ENCODE data around the gene WDR74.
"Not testable (repeated sequence)": the region's sequence is repeated elsewhere in the genome, so short reads cannot be mapped to it uniquely, and the experiment has no call there.

The WDR74 gene

DNA sequence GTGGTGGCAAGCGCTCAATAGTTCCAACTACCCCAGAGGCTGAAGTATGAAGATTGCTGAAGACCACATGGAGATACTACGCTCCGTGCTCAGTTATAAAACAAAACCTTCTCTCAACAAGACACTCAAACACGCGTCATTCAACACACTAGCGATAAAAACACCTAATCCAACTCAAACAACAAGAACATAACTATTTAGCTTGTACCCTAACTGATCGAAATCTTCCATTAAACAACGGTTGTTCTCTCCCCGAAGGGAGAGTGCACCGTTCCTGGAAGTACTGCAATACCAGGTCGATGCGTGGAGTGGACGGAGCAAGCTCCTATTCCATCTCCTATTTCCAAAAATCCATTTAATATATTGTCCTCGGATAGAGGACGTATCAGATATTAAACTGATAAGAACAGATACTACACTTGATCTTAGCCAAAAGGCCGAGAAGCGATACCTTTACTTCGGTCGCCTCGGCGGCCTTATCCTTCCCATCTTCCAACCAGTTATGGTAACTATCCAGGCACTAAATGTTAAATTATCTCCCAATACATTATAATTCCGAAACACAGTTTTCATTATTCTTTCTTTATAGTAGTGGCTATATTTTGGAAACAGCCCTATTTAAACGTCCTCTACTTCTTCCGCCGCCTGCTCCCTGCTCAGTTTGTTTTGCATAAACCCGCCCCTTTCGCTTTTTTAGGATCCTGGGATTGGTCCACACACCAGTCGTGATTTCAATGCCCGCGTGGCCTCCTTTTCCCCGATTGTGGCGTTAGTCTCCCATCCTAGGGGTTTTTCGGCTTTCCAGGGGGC lies 2.2 kb upstream of the WDR74 start:
- DNase-seq (ENCODE audit: low spot score), result peak; percentile 89
- TF ChIP-seq, protein P1, sequence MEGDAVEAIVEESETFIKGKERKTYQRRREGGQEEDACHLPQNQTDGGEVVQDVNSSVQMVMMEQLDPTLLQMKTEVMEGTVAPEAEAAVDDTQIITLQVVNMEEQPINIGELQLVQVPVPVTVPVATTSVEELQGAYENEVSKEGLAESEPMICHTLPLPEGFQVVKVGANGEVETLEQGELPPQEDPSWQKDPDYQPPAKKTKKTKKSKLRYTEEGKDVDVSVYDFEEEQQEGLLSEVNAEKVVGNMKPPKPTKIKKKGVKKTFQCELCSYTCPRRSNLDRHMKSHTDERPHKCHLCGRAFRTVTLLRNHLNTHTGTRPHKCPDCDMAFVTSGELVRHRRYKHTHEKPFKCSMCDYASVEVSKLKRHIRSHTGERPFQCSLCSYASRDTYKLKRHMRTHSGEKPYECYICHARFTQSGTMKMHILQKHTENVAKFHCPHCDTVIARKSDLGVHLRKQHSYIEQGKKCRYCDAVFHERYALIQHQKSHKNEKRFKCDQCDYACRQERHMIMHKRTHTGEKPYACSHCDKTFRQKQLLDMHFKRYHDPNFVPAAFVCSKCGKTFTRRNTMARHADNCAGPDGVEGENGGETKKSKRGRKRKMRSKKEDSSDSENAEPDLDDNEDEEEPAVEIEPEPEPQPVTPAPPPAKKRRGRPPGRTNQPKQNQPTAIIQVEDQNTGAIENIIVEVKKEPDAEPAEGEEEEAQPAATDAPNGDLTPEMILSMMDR (IDR thresholded peaks at IDR 0.05; ENCODE audit: extremely low read depth, insufficient read depth, missing control alignments), result no peak
- in situ Hi-C loops (cut with MboI; ENCODE audit: low pct_unique_long_range_greater_than_20kb, low sequenced_read_pairs, unreplicated experiment), result no loop called here

DNA sequence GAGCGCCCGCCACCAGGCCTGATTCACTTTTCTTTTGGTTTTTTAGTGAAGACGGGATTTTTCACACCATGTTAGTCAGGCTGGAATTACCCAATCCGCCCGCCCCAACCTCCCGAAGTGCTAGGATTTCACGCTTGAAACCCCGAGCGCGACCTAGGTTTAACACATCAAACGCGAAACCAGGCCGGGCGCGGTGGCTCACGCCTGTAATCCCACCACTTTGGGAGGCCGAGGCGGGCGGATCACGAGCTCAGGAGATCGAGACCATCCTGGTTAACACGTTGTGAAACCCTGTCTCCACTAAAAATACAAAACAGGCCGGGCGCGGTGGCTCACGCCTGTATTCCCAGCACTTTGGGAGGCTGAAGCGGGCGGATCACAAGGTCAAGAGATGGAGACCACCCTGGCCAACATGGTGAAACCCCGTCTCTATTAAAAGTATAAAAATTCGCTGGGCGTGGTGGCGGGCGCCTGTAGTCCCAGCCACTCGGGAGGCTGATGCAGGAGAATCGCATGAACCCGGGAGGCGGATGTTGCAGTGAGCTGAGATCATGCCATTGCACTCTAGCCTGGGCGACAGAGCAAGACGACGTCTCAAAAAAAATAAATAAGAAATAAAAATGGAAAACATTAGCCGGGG lies 1.5 kb upstream of the WDR74 start:
- DNase-seq (ENCODE audit: low spot score); in situ Hi-C loops (cut with MboI; ENCODE audit: low pct_unique_long_range_greater_than_20kb, low sequenced_read_pairs, unreplicated experiment): not testable (repeated sequence)

DNA sequence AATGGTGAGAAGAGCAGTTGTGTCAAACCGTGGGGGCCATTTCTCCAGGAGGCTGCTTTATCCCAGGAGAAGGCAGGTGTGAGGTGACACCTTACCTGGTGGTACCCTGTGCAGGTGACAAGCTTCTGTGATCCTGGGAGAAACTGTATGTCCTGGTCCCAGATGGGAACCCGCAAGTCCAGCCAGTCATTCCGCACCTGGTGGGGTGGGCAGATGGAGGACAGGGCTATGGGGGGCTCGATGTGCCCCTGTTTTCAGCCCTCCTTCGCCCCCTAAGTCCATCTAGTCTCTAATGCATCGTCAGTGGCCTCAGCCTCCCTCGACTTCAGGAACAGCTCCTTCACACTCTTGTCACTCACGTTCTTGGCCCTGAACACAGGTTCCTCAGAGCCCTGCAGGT lies 4.1 kb downstream of the WDR74 start:
- TF ChIP-seq, protein P1 (IDR thresholded peaks at IDR 0.05; ENCODE audit: extremely low read depth, insufficient read depth, missing control alignments), result no peak
- DNase-seq (ENCODE audit: low spot score), result no peak
- in situ Hi-C loops (cut with MboI; ENCODE audit: low pct_unique_long_range_greater_than_20kb, low sequenced_read_pairs, unreplicated experiment), result no loop called here

DNA sequence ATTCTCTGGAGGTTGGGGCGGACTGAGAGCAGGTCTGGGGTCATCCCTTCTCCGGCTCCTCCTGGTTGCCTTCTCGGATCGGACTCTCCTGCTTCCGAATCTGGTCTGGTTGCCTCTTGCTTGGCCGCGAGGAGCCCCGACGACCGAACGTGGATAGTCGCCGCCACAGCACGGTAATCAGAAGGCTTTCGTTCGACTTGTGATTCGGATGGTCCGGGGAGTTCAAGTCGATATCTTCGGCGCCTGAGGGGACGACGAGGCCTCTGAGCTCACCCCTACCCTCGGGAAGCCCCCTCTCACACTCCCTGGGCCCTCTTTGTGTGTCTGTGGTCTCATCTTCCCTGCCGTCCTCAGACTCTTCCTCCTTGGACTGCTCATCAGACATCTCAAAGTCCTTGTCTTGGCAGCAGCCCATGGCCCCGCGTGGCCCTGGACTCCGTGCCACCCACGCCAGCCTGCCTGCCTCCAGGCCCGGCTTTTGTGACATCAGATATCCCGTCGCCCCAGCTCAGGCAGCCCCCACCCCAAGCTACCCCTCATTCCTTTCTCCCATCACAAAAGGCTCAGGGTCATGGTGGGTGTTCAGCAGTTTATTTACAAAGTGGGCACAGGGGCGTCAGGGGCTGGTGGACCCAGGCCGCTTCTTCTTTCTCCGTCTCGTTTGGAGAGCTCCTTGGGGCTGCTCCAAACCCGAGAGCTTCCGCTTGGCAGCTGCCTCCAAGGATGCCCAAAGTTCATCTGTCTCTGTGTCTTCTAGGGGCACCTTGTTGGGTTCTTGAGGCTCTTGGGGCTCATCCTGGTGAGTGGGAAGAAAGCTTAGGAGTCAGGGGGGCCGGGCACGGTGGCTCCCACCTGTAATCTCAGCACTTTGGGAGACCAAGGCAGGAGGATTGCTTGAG lies 6.8 kb downstream of the WDR74 start, which contains the start of gene TEX54:
TEX54 (minus strand) TSS at position 506 of the 899 bp plus-strand sequence.
- TF ChIP-seq, protein P1 (IDR thresholded peaks at IDR 0.05; ENCODE audit: extremely low read depth, insufficient read depth, missing control alignments), result no peak
- DNase-seq (ENCODE audit: low spot score), result no peak
- in situ Hi-C loops (cut with MboI; ENCODE audit: low pct_unique_long_range_greater_than_20kb, low sequenced_read_pairs, unreplicated experiment), result no loop called here

DNA sequence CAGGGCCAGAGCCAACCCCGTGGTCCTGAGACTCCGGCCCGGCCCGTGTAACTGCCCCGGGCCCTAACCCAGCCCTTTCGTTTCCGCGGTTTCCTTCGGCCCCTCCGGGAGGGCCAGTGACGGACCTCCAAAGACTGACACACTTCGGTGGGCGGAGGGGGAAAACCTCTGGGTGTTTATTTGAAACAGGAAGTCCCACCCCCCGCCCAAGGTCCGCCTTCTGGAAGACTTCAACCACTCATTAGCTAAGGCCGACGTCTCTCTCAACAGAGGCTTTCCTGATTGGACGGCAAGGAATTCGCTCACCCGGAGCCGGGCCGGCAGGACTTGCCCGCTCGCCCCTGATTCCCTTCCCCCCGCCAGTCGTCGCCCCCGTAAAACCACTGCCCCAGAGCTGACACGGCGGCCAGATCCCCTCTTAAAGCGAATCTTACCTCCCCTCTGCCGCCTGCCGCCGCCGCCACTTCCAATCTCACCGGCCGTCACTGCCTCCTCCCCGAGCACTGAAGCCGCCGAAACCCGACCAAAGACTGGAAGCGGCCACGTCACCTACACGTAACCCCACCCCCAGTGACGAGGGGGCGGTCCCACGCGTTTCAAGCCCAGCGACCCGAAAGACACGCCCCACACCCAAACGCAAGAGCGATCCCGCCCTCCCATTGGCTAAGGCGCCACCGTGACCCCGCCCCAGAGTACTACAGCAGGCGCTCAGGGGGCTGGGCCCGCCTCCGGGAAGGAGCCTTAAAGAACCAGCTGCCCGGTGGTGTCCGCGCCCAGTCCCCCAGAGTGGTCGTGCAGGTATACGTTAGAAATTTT lies 7.7 kb downstream of the WDR74 start, which contains the start of gene STX5:
STX5 (minus strand) TSS at position 532 of the 816 bp plus-strand sequence. CDS start 808 bp downstream, outside the sequence.
- peak; percentile 97 for DNase-seq (ENCODE audit: low spot score)
- in situ Hi-C loops (cut with MboI; ENCODE audit: low pct_unique_long_range_greater_than_20kb, low sequenced_read_pairs, unreplicated experiment), result no loop called here
- TF ChIP-seq, protein P1 (IDR thresholded peaks at IDR 0.05; ENCODE audit: extremely low read depth, insufficient read depth, missing control alignments), result no peak

DNA sequence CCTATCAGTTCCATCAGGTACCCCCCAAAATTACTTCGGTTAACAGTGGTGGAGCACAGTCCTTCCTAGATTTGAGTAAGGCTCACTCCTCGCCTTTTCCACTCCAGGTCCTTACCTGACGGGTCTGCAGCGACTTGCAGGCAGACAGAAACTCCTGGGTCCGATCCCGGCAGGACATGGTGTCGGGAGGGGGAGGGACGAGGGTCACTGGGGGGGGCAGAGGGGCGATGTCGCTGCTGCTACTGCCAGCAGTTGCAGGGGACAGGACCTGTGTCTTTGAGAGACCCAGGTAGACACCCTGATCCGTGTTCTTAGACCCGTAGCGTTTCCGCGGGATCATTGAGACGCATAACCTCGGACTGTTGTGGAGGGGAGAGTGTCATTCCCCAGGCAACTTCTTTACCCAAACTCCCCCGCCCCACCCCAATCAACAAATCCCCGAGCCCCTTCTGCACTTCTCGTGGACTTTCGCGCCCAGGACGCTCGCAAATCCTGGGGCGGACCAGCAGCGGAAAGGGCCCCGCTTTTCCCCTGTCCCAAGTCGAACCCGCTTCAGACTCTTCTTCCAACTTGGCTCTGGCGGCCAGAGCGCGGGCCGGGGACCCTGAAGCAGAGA lies 8.4 kb downstream of the WDR74 start:
- in situ Hi-C loops (cut with MboI; ENCODE audit: low pct_unique_long_range_greater_than_20kb, low sequenced_read_pairs, unreplicated experiment), result no loop called here
- DNase-seq (ENCODE audit: low spot score), result peak; percentile 36
- TF ChIP-seq, protein P1 (IDR thresholded peaks at IDR 0.05; ENCODE audit: extremely low read depth, insufficient read depth, missing control alignments), result no peak

DNA sequence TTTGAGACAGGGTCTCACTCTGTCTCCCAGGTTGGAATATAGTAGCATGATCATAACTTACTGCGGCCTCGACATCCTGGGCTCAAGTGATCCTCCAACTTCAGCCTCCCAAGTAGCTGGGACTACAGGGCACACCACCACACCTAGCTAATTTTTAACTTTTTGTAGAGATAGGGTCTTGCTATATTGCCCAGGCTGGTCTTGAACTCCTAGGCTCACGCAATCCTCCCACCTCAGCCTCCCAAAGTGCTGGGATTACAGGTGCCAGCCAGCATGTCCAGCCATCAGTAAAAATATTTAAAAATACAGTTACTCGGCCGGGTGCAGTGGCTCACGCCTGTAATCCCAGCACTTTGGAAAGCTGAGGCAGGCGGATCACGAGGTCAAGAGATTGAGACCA lies 11.3 kb downstream of the WDR74 start:
- DNase-seq (ENCODE audit: low spot score); in situ Hi-C loops (cut with MboI; ENCODE audit: low pct_unique_long_range_greater_than_20kb, low sequenced_read_pairs, unreplicated experiment): not testable (repeated sequence)
